Small intestine (tissue), 7 donors: ENCODE data around the gene LHPP. TPM values are rescaled to one million over a fixed set of nuclear protein-coding genes. Genes with fewer than 3 reads are reported as not detected.

Source experiments
- DNase-seq, 2 donors: peaks; one replicate each; pipeline versions ENCODE4 v3.0.0 to v3.0.0-alpha.2; 2013
- FAIRE-seq: peaks from 2 replicates; lab custom pipeline; 2012; peaks lifted over from hg19 to GRCh38; lab: Jason Lieb, UNC
- H3K27ac ChIP-seq, 3 donors: one replicate each; pipeline ENCODE4 v1.5.1; 2013; ENCODE audit warnings: low read length in 2 of 3, mild to moderate bottlenecking in 2 of 3, control low read depth in 1 of 3, inconsistent platforms in 1 of 3, low read depth in 1 of 3, moderate library complexity in 1 of 3
- H3K27me3 ChIP-seq, 3 donors: one replicate each; pipeline ENCODE4 v1.6.1; 2013; ENCODE audit warnings: low read length in 3 of 3, inconsistent platforms in 1 of 3; ENCODE audit not compliant: control insufficient read depth in 3 of 3, insufficient read depth in 3 of 3
- H3K36me3 ChIP-seq, 3 donors: one replicate each; pipeline ENCODE4 v1.6.1; 2013; ENCODE audit warnings: low read length in 3 of 3, inconsistent platforms in 1 of 3, low read depth in 1 of 3, mild to moderate bottlenecking in 1 of 3, moderate library complexity in 1 of 3; ENCODE audit not compliant: control insufficient read depth in 3 of 3, insufficient read depth in 2 of 3
- H3K4me1 ChIP-seq, 3 donors: one replicate each; pipeline ENCODE4 v1.6.1; 2013; ENCODE audit warnings: low read length in 2 of 3, inconsistent platforms in 1 of 3, low read depth in 1 of 3, mild to moderate bottlenecking in 1 of 3, moderate library complexity in 1 of 3; ENCODE audit not compliant: control insufficient read depth in 3 of 3, insufficient read depth in 2 of 3
- H3K4me3 ChIP-seq, 3 donors: one replicate each; pipeline ENCODE4 v1.5.1; 2013; ENCODE audit warnings: low read length in 3 of 3, control low read depth in 1 of 3, inconsistent platforms in 1 of 3, low read depth in 1 of 3, mild to moderate bottlenecking in 1 of 3, moderate library complexity in 1 of 3
- H3K9me3 ChIP-seq, 2 donors: one replicate each; pipeline ENCODE4 v1.6.1; 2013; ENCODE audit warnings: low read depth in 1 of 2, low read length in 1 of 2; ENCODE audit not compliant: control insufficient read depth in 2 of 2, insufficient read depth in 1 of 2
- WGBS, 3 donors: extraction: QIAGEN DNeasy Blood & Tissue Kit; methylation state at CpG; one replicate each; pipeline ENCODE4 v1.1.7; 2013; 5-methylcytosine and 5-hydroxymethylcytosine counted together
- polyA plus RNA-seq, 4 donors: library from polyadenylated mRNA; stranded (reverse) in 3 of 4; unstranded in 1 of 4; fragments of 200-250 nt in 3 of 4; fragments of 120-200 nt in 1 of 4; gene quantifications; one replicate each; pipeline versions ENCODE4 v1.2.1 to v1.2.3, GENCODE V29; 2013
- donor health status: healthy with polysubstance abuse.
- donor health status: control.
- donor health status: control.
- donor health status: Bipolar disorder and iron deficiency.
- donor health status: healthy.

The LHPP gene
- polyA plus RNA-seq, 4 donors = 17.2 to 47.7 (median 35.0) TPM

DNA sequence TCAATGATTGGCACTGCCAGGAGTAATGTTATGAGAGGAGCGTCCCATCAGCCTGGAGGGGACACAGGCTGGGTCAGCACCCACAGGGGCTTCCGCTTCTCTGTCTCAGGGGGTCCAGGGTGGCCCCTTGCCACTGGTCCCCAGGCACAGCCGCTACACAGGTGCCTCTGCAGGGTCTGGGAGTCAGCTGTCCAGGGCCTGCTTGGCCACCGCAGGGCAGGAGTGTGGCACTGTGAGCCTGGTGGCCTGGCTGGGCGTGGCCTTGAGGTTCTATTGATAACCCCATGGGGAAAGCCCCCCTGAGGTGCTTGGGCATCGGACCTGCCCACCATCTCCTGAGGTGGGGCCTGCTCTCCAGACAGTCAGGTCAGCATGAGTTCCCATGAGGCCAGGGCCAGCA, 136.6 kb downstream of the LHPP start:
- no peak overlapping the region for H3K4me3 ChIP-seq
- H3K27ac ChIP-seq = no peak overlapping the region
- WGBS, 3 donors = 75 to 94% (median 82%) methylated on average over 6 of the region's 6 CpGs
- DNase-seq (no peak), FAIRE-seq (no peak)
- peaks cover 0 to 6% (median 4%) of the 10 kb centered on the region in 3 donors for H3K4me1 ChIP-seq
- H3K9me3 ChIP-seq = no peaks in the 10 kb centered on the region
- peaks cover 0 to 21% (median 0%) of the 10 kb centered on the region in 3 donors for H3K36me3 ChIP-seq
- no peaks in the 10 kb centered on the region for H3K27me3 ChIP-seq

DNA sequence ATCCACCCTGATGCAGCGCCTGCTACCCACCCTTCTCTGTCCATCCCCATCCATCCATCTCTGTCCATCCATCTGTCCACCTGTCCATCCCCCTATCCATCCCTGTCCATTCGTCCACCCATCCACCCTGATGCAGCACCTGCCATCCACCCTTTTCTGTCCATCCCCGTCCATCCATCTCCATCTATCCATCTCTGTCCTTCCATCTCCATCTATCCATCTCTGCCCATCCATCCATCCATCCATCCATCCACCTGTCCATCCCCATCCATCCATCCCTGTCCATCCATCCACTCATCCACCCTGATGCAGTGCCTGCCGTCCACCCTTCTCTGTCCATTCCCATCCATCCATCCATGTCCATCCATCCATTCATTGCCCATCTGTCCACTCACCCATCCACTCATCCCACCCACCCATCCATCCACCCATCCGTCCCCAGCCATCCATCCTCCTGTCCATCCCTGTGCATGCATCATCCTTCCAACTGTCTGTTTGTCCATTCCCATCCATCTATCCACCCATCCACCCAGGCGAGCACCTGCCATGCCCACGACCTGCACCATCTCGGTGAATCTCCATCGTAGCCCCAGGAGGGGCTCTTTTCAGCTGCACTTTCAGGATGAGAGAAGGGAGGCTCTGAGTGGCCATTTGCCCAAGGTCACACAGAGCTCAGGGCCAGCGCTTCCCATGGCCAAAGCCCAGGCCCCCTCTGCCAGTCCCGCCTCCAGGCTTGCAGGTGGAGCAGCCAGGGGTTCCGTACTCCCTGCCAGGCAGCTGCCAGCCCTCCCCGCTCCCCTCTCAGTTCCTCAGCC, 137.4 kb downstream of the LHPP start:
- DNase-seq (no peak), FAIRE-seq (no peak)
- 92 to 94% (median 94%) methylated on average over 13 of the region's 13 CpGs for WGBS, 3 donors
- no peak overlapping the region for H3K27ac ChIP-seq
- H3K4me1 ChIP-seq = peaks cover 0 to 6% (median 4%) of the 10 kb centered on the region in 3 donors
- H3K4me3 ChIP-seq = no peak overlapping the region
- no peaks in the 10 kb centered on the region for H3K27me3 ChIP-seq
- H3K9me3 ChIP-seq = no peaks in the 10 kb centered on the region
- peaks cover 0 to 21% (median 0%) of the 10 kb centered on the region in 3 donors for H3K36me3 ChIP-seq

DNA sequence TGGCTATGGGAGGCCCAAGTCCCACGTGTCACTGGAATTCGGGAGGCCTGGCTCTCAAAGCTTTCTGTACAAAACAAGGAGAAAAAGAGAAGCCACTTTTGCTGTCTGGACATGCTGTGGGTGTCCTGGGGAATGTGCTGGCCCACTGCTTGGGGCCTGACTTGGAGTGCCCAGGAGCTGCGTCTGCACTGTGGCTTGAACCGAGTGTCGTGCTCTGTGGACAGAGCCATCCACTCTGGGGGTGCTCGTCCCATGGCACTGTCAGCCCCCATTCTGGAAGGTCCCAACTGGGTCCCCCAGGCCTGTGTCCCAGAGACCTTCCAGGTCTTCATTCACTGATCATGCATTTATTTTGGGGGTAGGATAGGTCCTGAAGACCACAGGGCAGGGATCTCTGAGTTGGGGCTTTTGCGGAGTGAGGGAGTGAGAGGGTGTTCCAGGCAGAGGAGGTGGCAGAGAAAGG, 138.0 kb downstream of the LHPP start:
- DNase-seq = no peak
- WGBS, 3 donors = 89 to 97% (median 92%) methylated on average over 7 of the region's 7 CpGs

DNA sequence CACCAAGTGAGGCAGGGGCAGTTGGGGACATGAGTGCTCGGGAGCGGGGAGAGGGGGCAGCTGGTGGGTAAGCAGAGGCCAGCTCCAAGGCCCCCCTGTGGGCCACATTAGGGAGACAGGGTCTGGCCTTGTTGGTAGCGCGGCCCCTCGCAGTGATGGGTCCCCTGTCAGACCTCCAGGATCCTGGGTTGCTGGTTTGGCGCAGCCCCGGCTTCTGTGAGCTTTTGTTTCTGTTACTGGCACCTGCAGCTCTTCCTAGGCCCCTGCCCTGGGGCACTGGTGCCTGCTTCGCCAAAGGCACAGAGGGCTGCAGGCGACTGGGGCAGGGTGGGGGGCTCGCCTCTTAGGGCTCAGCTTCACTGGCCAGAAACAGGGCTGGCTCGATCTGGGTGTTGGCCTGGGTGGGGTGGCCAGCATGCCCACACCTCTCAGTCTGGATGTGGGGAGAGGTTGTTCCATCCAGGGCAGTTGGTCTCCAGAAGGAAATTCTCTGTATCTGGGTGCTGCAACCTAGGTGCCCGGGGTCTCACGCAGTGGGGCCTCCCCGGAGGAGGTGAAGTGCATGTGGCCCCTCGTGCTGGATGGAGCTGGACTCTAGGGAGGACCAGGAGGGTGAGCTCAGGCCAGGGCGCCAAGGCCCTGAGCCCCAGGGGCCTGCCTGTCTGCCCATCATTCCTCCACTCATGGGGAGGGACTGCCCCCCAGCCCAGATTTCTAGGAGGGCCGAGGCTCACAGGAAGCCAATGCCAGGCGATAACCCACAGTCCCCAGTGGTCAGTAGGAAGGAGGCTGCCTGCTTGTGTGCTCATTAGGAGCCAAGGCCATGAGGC, 138.6 kb downstream of the LHPP start:
- Histone ChIP-seq H3K9me3 (no peaks in the 10 kb centered on the region), H3K27me3 (no peaks in the 10 kb centered on the region), H3K36me3 (peaks cover 0 to 18% (median 0%) of the 10 kb centered on the region in 3 donors), H3K4me3 (no peak overlapping the region), H3K27ac (no peak overlapping the region), H3K4me1 (peaks cover 0 to 6% (median 4%) of the 10 kb centered on the region in 3 donors)
- FAIRE-seq (no peak), DNase-seq (no peak)
- 90 to 94% (median 92%) methylated on average over 18 of the region's 18 CpGs for WGBS, 3 donors

More for the DNA sequence above, 138.0 kb downstream of the LHPP start:
- Histone ChIP-seq H3K36me3 (peaks cover 0 to 21% (median 0%) of the 10 kb centered on the region in 3 donors), H3K4me3 (no peak overlapping the region), H3K27ac (no peak overlapping the region), H3K9me3 (no peaks in the 10 kb centered on the region), H3K27me3 (no peaks in the 10 kb centered on the region), H3K4me1 (peaks cover 0 to 6% (median 4%) of the 10 kb centered on the region in 3 donors)
- FAIRE-seq = no peak

DNA sequence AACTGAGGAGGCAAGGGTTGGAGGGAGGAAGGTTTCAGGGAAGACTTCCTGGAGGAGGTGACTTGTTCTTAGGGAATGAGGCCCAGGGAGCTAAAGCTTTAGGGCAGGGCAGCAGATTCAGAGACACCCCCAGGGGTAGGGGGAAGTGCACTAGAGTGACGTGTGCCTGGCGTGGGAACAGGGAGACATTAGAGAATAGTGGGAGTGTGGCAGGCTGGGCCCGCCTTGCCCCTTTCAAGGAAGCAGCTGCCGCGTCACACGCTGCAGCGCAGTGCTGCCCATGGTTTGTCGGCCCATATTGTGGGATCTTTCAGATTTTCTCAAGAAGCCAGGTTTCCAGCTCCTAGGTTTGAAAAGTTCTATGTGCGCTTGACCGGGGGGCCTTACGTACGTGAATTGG, 139.4 kb downstream of the LHPP start:
- FAIRE-seq = no peak
- H3K27ac ChIP-seq = no peak overlapping the region
- WGBS, 3 donors = 90 to 95% (median 93%) methylated on average over 12 of the region's 12 CpGs

DNA sequence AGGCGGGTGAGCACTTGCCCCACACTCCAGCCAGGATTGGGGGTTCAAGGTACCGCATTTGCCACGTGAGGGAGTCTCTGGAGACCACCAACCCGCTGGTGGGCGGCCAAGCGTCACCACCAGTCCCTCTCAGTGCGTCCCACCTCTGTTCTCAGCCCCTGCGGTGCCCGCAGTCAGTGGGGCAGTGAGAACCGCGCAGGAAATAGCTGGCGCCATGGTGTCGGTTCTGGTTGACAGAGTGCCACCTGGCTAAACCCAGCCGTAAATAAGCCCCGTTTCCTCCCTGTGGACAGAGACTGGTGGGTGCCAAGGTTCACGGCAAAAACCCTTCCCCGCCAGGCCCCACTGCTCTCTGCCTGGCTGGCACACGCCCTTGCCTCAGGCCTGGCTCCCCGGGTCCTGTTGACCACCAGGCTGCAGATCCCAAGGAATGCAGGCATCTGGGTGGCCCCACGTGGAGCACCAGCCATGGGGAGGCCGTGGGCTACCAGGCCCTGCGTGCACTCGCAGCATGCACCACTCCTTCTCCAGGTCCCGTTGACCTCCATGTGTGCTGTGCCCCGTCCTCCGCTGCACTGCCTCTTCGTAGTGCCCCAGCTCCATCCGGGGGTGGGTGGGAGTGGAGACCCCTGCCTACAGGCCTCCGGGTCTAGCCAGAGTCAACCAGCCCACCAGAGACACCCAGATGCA, 140.0 kb downstream of the LHPP start:
- FAIRE-seq = no peak
- DNase-seq = no peak
- H3K27me3 ChIP-seq = no peaks in the 10 kb centered on the region
- H3K36me3 ChIP-seq = peaks cover 0 to 8% (median 0%) of the 10 kb centered on the region in 3 donors
- H3K9me3 ChIP-seq = no peaks in the 10 kb centered on the region
- H3K27ac ChIP-seq = no peak overlapping the region
- peaks cover 0 to 9% (median 4%) of the 10 kb centered on the region in 3 donors for H3K4me1 ChIP-seq
- WGBS, 3 donors = 87 to 92% (median 88%) methylated on average over 27 to 29 of the region's 29 CpGs
- no peak overlapping the region for H3K4me3 ChIP-seq

More for the DNA sequence above, 139.4 kb downstream of the LHPP start:
- H3K9me3 ChIP-seq = no peaks in the 10 kb centered on the region
- H3K4me3 ChIP-seq = no peak overlapping the region
- DNase-seq = no peak
- H3K36me3 ChIP-seq = peaks cover 0 to 14% (median 0%) of the 10 kb centered on the region in 3 donors
- no peaks in the 10 kb centered on the region for H3K27me3 ChIP-seq
- H3K4me1 ChIP-seq = peaks cover 0 to 9% (median 4%) of the 10 kb centered on the region in 3 donors

DNA sequence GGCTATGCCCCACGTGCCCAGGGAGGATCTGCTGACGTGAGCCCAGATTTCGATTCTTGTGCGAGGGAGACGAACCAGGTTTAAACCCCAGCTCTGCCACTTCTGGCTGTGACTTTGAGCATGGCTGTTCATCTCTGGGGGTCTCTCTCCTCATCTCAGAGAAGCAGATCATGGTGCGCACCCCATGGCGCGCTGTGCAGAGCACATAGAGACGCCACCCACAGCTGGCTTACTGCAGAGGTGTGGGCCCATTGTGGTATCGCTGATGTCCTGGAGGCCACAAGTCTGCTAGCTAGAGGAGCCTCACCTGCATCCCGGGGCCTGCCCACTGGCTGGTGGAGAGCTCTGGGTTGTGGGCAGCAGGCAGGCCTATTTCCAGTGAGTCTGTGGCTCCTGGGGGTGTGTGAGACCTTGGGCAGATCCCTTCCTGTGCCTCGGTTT, 140.5 kb downstream of the LHPP start:
- Histone ChIP-seq H3K4me3 (no peak overlapping the region), H3K36me3 (peaks cover 0 to 8% (median 0%) of the 10 kb centered on the region in 3 donors), H3K27me3 (no peaks in the 10 kb centered on the region), H3K27ac (no peak overlapping the region), H3K9me3 (no peaks in the 10 kb centered on the region), H3K4me1 (peaks cover 0 to 6% (median 4%) of the 10 kb centered on the region in 3 donors)
- no peak for DNase-seq
- FAIRE-seq = no peak
- WGBS, 3 donors = 83 to 91% (median 86%) methylated on average over 12 of the region's 12 CpGs
